DMS53 treated with DMSO at 0.1 percent for 48 hours (cell line): ENCODE results near the gene DNAI1.

ENCODE experiments used
- DNase-seq: peaks from one replicate; lab custom pipeline; 2025; ENCODE audit not compliant: unreplicated experiment; lab: John Stamatoyannopoulos, UW

DNAI1 gene

DNA sequence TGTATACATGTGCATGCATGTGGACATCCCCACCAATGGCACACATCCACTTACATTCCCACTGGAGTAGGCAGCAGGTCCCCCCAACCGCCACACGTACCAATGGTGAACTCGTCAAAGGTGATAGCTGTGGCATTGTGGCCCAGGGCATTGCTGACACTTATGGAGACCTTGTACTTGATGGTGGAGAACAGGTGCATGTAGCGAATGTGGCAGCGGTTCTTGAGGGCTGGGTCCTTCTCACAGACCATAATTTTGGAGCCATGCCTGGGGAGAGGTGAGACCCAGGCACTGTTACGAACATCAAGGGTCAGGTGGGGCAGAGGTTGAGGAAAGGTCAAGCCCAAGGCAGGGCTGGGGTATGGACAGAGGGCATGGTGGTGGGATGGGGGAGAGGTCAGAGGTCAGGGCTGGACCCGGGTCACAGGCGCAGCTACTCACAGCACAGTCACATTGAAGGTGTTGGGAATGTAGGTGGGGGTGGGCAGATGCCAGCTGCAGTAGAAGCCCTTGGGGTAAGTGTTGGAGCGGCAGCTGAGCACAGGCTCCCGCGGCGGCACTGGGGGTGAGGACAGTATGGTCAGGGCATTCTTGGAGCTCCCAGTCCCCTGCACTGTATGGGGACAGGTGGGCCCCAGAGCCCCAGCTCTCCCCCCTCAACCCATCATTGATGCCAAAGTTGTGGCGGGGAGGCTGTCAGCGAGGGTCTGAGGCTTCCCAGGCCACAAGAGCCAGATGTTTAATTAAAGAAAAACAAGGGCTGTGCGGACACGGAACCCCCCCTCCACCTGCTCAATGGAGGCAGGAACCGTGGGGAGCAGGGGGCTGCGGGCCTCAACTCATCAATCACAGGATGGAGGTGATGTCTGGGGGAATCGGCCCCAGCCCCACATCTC is 99.1 kb downstream of the DNAI1 start:
- no peak for DNase-seq

DNA sequence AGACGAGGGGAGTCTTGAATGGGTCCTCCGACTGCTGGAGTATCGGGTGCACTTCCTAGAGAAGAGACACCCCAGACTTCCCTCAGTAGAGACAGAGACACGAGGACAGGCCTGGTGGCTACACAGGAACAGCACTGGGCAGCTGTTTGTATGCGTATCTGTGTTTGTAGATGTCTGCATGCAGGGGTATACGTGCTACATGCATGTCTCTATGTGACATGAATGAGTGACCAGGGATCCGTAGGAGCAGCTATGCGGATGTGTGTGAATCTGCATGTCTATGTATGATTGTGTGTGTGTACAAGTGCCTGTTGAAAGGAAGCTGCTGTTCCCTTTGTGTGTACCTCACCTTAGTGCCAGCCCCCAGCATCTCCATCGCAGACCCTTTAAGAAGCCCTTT is 99.8 kb downstream of the DNAI1 start:
- DNase-seq = no peak

DNA sequence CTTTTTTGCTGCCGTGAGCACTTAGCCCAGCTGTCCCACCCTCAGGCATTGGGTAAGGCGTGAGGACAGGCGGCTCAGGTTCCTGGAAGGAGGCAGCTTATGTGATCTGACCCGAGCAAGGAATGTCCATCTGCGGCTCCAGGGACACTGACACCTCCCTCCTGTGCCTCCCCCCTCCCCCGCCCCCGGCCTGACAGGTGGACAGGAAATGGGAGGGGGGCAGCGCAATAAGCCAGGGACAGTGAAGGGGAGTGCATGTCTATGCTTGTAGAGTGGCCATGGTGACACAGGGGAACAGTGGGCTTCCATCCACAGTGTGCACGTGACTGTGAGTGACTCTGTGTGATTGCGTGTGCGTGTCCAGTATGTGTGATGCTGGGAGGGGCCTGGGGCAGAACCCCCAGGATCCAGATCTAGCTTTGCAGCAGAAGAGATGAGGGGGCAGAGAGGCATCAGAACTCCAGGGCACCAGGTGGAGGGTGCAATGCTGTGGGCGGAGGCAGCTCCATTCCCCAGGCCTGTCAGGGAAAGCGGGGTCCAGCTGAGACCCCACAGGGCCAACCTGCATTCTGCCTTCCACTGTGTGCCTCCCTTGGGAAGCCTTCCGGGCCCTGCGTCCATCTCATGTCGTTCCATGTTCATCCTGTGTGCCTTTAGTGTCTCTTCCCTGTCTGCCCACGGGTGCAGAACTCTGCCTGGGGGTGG is 100.5 kb downstream of the DNAI1 start:
- no peak for DNase-seq

DNA sequence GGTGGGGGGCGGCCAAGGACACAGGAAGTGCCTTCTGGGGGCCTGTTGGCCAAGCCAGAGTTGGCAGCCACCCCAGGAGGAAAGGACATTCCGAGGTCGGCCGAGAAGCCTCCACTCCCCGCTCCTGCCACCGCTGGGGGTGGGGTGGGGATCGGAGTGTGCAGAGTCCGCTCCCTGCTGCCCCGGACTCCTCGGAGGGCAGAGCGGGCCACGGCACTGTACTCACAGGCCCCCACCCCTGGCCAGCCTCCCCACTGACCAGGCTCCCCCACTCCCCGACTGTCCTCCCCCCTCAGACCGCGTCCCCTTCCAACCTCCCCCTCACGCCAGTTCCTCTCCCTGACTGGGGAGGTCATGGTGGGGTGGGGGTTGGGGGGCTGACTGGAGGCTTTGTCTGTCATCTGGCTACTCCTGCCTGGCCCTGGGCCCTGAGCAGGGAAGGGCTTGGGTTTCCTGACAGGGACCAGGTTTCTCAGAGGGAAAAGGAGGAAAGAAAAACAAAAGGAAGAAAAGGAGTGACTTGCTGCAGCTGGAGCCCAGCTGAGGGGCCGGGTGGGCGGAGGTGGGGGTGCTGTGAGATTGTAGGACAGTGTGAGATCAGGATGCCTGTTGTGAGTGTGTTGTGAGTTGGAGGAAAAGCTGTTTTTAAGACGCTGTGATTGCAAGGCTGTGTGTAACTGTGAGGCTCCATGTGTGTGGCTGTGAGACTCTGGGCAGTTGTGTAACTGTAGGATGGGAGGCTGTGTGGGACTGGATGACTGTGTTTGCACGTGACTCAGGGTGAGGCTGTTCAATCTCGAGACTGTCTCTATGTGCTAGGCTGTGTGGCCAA is 101.2 kb downstream of the DNAI1 start:
- no peak for DNase-seq

DNA sequence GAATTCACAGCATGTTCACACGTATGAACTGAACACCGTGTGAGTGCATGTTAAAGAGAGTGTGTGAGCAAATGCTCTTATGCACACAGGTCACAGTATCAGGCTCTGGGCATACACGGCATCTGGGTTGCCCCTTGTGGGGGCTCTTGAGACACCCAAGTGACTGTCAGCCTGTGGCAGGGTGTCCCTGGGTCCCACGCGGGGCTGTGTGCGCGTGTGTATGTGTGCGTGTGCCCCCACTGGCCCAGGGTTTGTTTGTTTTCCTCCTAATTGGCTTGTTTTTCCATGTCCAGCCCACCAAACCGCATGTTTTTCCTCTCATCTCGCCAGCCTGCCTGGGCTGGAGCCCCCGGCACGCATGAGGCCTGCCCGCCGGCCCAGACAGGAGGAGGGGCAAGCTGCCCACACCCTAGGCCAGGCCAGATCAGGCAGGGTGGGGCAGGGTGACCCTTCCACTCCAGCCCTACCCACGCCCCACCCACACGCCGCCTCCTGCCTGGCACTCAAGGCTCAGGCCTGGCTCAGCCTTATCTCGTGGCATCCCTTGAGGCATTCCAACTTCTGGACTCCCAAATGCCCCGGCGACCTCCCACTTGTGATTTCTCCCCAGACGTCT is 102.1 kb downstream of the DNAI1 start:
- no peak for DNase-seq

DNA sequence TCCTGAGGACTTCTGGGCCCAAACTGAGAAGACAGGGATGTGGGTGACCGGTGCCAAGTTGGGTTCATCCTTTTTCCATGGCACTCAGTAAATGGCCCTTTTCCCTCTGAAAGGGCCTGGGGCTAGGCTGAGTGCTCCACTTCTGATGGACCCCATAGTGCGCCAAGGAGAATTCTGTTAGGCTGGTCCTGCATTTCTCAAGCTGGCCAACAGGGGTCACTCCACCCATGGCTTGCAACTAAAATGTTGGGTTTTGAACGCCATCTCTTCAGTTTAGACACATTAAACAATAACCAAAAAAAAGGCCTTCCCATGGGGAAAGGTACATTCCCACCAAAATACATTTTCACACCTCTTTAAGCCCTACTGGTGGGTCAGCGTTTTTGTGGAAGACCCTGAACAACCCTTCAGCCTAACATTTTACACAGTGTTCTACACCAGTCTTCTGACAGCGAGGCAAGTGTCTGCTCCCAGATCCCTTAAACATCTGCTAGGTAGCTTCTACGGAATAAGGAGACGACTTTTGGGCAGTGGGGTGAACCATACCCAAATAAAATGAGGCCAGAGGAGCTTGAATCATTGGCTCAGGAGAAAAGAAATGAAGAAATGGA is 103.6 kb downstream of the DNAI1 start:
- no peak for DNase-seq

DNA sequence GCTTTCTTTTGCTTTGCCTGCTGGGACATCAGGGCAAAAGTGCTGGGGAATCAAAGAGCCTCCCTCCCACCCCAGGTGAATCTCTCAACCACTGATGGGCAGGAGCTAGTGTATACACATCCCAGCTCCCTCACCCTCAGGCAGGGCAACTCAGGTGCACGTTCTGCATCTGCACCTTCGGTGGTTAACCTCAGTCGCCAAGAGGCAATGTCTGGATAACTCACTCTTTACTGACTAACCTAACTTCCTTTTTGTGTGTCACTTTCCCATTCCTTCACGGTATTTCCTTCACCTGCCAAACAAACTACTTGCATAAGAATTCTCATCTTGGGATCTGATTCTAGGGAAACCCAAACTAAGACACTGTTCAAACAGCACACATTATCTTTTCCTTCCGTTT is 104.7 kb downstream of the DNAI1 start:
- no peak for DNase-seq

DNA sequence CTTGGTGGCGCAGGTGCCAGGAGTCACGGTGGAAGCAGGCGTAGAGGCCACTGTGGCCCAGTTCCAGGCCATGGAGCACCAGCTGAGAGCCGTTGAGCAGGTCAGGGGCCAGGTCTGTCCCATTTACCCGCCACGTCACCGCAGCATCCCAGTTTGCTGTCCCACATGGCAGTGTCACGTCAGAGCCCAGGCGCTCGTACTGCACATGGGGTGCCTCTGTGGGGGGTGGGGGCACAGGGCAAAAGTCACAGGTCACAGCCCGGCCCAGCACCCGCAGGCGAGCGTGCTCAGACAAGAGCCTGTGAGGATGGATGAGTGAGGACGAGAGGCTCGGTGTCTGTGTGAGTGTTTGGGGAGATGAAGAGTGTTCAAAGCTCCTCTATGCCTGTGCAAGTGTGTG is 106.0 kb downstream of the DNAI1 start:
- no peak for DNase-seq

DNA sequence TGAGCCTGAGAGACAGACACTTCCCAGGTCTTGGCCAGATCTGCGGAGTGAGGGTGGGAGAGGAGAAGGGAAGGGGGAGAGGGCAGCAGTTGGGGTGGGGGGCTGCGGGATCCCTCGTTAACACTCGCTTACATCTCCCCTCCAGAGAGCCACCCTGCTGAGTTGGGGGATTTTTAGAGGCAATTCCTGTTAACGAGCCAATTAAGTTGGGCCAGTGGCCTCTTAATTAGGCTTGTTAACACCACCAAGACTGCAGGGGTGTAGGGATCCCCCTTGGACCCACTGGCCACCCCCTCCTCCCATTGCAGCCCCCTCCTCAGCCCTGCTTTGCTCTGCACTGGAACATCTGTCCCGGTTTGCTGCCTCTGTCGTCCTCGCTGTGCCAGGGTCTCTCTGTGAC is 107.3 kb downstream of the DNAI1 start:
- DNase-seq = no peak

DNA sequence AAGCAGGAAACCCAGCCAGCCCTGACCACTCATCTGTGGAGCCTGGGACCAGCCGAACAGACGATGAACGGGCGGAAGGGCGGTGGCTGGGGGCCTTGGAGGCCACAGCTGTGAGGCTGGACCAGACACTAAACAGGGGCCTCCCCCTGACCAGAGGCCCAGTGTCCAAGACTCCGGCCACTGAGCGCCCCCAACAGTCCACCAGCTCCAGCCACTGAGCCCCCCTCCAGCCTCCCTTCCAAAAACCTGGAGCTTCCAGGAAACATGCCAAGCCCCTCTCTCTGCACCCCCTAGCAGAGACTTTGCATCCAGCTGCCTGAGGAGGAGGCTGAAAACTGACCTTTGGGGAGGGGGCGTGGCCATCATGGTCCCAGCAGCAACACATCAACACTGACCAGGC is 107.7 kb downstream of the DNAI1 start:
- no peak for DNase-seq

DNA sequence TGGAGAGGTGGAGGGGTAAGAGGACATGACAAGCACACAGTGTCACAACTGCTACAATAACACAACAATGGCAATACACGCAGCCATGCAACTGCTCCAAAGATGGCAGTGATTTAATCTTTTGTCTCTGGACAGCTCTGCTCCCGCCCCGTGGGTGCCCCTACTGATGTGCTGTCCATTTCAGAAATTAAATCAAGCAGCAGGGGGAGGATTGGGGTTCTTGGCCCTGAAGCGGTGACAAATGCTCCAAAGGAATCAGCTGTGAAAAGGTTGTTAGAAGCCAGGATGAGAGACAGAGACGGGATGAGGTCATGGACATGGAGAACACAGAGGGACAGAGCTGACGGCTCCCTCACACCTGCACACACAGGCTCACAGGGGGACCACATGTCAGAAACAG is 108.4 kb downstream of the DNAI1 start:
- DNase-seq = no peak

DNA sequence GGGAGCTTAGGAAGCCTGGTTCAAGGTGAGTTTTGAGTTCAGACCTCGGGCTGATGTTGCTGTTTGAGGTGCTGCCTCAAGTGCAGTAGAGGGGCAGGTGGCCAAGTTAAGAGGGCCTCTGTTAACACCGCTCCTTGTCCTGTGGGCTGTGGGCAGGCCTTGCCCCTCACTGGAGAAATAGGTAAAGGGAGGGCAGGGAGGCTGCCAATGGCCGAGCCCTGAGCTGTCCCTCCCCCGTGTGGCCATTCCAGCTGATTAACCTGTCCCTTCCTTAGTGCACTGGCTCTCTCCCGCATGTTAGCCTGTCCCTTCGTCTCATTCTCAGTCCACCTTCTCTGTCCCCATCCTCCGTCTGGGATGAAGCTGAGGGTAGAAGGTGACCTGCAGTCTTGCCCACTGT is 109.5 kb downstream of the DNAI1 start:
- DNase-seq = no peak

DNA sequence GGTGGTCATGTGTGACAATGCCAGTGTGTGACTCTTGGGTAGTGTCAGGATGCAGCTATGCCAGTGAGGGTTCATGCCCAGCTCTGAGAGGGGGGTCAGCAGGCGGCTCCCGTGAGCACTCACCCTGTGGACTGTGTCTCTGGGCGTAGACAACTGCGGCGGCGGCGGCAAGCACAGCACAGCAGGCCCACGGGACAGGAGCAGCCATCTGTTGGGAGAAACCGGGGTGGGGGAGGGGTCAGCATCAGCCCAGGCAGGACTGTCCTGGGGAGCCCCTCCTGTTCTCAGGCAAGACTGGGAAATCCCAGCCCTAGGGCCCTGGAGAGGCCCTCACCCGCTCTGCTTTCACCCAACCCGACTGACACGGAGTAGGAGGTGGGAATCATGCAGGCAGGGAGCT is 110.2 kb downstream of the DNAI1 start:
- DNase-seq = no peak

DNA sequence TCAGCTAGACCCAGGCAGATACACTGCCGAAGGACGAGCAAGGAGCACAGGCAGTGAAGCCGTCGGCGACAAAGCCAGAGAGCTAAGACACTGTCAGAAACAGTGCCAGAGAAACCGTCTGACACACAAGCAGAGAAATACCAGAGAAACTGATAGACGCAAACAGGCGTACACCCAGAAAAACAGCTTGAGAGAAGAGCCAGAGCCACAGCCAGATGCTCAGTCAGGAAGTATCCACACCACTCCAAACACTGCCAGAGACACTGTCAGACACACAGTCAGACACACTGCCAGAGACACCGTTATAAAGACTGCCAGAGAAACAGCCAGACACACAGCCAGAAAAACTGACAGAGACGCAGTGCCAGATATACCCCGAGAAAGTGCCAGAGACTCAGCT is 111.8 kb downstream of the DNAI1 start:
- DNase-seq = no peak
